Nephron (organoid): Measurements from ENCODE around the gene ADAMTS15.
A peak's percentile ranks its signal among the peaks of the same experiment; 100 is the strongest.

ENCODE experiments used
- H3K27ac Mint-ChIP-seq, 3 experiments: 2 replicates each; pipeline ENCODE4 v1.8.0; 2020; ENCODE audit warnings: mixed read lengths in 3 of 3, mild to moderate bottlenecking in 2 of 3, moderate library complexity in 1 of 3
- H3K27me3 Mint-ChIP-seq: 2 replicates; pipeline ENCODE4 v1.8.0; 2021; ENCODE audit warnings: low read depth, mild to moderate bottlenecking, moderate library complexity, mixed read lengths
- H3K36me3 Mint-ChIP-seq: 2 replicates; pipeline ENCODE4 v1.8.0; 2020; ENCODE audit warnings: low read depth, mixed read lengths
- H3K4me1 Mint-ChIP-seq: 2 replicates; pipeline ENCODE4 v1.8.0; 2020; ENCODE audit warnings: mixed read lengths
- H3K4me3 Mint-ChIP-seq, 3 experiments: 2 replicates each; pipeline ENCODE4 v1.8.0; 2020; ENCODE audit warnings: mild to moderate bottlenecking in 3 of 3, mixed read lengths in 3 of 3, moderate library complexity in 2 of 3
- H3K9me3 Mint-ChIP-seq: 2 replicates; pipeline ENCODE4 v1.8.0; 2020; ENCODE audit warnings: mixed read lengths
- TF ChIP-seq, protein P1 (sequence below), 3 experiments: fragments of 200-600 bp; sonication (generic); IDR thresholded peaks; one replicate each; pipeline ENCODE4 v1.5.0; 2021; ENCODE audit warnings: antibody characterized with exemption in 3 of 3; ENCODE audit not compliant: unreplicated experiment in 3 of 3

ADAMTS15 gene, protein sequence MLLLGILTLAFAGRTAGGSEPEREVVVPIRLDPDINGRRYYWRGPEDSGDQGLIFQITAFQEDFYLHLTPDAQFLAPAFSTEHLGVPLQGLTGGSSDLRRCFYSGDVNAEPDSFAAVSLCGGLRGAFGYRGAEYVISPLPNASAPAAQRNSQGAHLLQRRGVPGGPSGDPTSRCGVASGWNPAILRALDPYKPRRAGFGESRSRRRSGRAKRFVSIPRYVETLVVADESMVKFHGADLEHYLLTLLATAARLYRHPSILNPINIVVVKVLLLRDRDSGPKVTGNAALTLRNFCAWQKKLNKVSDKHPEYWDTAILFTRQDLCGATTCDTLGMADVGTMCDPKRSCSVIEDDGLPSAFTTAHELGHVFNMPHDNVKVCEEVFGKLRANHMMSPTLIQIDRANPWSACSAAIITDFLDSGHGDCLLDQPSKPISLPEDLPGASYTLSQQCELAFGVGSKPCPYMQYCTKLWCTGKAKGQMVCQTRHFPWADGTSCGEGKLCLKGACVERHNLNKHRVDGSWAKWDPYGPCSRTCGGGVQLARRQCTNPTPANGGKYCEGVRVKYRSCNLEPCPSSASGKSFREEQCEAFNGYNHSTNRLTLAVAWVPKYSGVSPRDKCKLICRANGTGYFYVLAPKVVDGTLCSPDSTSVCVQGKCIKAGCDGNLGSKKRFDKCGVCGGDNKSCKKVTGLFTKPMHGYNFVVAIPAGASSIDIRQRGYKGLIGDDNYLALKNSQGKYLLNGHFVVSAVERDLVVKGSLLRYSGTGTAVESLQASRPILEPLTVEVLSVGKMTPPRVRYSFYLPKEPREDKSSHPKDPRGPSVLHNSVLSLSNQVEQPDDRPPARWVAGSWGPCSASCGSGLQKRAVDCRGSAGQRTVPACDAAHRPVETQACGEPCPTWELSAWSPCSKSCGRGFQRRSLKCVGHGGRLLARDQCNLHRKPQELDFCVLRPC

DNA sequence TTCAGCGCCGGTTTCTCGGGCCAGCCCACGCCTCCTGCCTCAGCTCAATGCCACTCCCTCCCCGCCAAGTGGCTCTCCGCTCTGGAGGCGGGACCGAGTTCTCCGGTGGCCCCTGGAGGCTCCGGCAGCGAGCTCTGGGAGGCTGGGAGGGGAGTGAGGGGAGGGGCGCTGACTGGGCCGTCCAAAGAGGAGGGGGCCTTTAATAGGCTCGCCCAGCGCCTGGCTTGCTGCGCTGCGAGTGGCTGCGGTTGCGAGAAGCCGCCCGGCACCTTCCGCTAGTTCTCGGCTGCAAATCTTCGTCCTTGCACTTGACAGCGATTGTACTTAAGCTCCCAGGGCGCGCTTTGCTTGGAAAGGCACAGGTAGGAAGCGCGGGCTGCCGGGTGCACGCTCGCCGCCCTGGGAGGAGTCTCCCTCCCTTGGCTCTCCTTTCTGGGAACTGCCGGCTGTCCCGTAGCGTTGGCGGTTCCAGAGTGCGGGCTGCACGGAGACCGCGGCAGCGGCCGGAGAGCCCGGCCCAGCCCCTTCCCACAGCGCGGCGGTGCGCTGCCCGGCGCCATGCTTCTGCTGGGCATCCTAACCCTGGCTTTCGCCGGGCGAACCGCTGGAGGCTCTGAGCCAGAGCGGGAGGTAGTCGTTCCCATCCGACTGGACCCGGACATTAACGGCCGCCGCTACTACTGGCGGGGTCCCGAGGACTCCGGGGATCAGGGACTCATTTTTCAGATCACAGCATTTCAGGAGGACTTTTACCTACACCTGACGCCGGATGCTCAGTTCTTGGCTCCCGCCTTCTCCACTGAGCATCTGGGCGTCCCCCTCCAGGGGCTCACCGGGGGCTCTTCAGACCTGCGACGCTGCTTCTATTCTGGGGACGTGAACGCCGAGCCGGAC is at the start of gene ADAMTS15:
TSS of gene ADAMTS15 (plus strand) at position 230 of the 894 bp plus-strand sequence. CDS start at position 559, 329 bp downstream.
- TF ChIP-seq, protein P1, sequence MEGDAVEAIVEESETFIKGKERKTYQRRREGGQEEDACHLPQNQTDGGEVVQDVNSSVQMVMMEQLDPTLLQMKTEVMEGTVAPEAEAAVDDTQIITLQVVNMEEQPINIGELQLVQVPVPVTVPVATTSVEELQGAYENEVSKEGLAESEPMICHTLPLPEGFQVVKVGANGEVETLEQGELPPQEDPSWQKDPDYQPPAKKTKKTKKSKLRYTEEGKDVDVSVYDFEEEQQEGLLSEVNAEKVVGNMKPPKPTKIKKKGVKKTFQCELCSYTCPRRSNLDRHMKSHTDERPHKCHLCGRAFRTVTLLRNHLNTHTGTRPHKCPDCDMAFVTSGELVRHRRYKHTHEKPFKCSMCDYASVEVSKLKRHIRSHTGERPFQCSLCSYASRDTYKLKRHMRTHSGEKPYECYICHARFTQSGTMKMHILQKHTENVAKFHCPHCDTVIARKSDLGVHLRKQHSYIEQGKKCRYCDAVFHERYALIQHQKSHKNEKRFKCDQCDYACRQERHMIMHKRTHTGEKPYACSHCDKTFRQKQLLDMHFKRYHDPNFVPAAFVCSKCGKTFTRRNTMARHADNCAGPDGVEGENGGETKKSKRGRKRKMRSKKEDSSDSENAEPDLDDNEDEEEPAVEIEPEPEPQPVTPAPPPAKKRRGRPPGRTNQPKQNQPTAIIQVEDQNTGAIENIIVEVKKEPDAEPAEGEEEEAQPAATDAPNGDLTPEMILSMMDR (IDR thresholded peaks at IDR 0.05; ENCODE audit: unreplicated experiment in 3 of 3): no peak
- Mint-ChIP-seq H3K4me3 (peak within 1 kb of the TSS; percentile 96 to 98 (median 98)), H3K27me3 (peaks cover 25% of the 10 kb centered on the region), H3K9me3 (no peaks in the 10 kb centered on the region), H3K27ac (peak within 1 kb of the TSS; percentile 34 to 93 (median 68)), H3K4me1 (peaks cover 60% of the 10 kb centered on the region), H3K36me3 (peaks cover 30% of the 10 kb centered on the region)

DNA sequence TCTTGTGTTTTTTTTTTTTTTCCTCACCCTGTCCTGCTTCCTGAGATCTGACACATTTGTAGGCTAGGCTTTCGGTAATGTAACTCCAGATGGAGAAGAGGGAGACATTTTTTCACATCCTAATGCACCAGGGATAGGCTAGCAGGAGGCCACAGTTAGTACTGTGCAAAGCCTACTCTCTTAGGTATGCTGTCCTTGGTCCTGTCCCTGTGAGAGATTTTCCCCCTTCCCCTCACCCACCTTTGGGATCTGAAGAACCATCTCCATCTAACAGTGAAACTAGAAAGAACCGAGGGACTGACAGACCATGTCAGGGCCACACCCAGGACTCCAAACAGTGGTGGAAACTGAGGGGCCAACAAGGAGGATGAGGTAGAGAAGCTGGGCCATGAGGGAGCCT is 49.2 kb upstream of the ADAMTS15 start:
- Mint-ChIP-seq H3K27ac (no peak overlapping the region), H3K4me1 (peaks cover 44% of the 10 kb centered on the region), H3K9me3 (peaks cover 3% of the 10 kb centered on the region), H3K4me3 (no peak overlapping the region), H3K27me3 (peaks cover 24% of the 10 kb centered on the region), H3K36me3 (no peaks in the 10 kb centered on the region)
- TF ChIP-seq, protein P1 (IDR thresholded peaks at IDR 0.05; ENCODE audit: unreplicated experiment in 3 of 3): no peak

DNA sequence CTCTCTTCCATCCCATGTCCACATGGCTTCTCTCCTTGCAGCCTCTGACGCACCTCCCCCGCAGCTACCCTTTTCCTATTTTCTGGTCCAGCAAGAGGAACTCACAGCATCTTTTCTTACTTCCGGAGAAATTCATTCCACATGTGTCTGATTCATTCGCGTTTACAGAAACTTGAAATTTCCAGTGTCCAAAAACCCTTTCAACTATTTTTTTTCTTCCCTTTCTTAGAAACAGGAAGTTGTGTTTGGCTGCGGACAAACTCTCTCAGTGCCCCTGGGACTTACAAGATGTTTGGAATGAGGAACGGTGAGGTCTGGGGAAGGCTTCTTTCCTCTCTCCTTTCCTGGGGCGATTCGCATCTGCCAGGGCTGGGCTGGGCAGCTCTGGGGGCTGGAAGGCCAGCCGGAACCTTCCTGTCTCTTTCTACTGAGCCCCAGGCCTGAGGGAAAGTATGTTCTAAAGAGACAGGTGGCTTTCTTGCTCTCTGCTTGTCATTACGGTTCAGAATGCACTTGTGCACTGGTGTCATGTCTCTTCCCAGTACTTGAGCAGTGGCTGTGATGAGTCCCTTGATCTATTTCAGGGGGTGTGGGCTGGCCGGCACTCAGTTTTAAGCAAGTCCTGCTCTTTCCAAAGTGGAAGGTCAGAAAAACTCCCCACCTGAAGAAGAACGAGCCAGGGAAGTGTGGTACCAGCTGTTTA is 47.5 kb upstream of the ADAMTS15 start:
- no peaks in the 10 kb centered on the region for H3K36me3 Mint-ChIP-seq
- peaks cover 44% of the 10 kb centered on the region for H3K4me1 Mint-ChIP-seq
- peaks cover 20% of the 10 kb centered on the region for H3K27me3 Mint-ChIP-seq
- H3K4me3 Mint-ChIP-seq: peak overlapping the region in 2 of 3 experiments; percentile 33 to 40
- H3K27ac Mint-ChIP-seq: peak overlapping the region; percentile 72 to 83 (median 81)
- TF ChIP-seq, protein P1 (IDR thresholded peaks at IDR 0.05; ENCODE audit: unreplicated experiment in 3 of 3): no peak
- peaks cover under 1% of the 10 kb centered on the region for H3K9me3 Mint-ChIP-seq

DNA sequence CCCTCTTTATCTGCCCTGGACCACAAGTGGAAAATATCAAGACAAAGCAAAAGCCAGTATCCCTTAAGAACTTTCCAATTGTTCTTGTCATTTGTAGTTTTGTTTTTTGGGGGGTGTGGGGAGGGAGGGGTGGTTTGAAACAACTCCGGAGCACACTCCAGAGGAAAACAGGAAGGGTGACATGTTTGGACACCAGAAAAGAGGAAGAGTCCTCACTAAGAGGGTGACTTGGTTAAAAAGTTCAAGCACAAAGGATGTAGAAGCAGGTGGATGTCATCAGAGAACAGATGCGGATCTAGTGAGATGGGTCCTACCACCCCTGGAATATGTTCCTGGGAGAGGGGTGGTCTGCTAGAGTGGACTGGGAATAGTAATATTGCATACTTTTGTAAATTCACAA is 45.9 kb upstream of the ADAMTS15 start:
- H3K27me3 Mint-ChIP-seq: peaks cover 19% of the 10 kb centered on the region
- H3K27ac Mint-ChIP-seq: peak overlapping the region; percentile 70 to 83 (median 81)
- TF ChIP-seq, protein P1 (IDR thresholded peaks at IDR 0.05; ENCODE audit: unreplicated experiment in 3 of 3): no peak
- no peaks in the 10 kb centered on the region for H3K36me3 Mint-ChIP-seq
- H3K4me1 Mint-ChIP-seq: peaks cover 44% of the 10 kb centered on the region
- H3K4me3 Mint-ChIP-seq: peak overlapping the region in 1 of 3 experiments; percentile 6
- no peaks in the 10 kb centered on the region for H3K9me3 Mint-ChIP-seq
